Neural progenitor cell (in vitro differentiated cells): ENCODE measurements around the gene FRMD8.

Experiments used
- EZH2 ChIP-seq: fragments of 200-600 bp; sonication (generic); IDR thresholded peaks from 2 replicates; pipeline ENCODE4 v1.6.1; 2017; ENCODE audit warnings: antibody characterized with exemption, mild to moderate bottlenecking, moderate library complexity
- TF ChIP-seq, protein P1 (sequence below): fragments of 200-600 bp; sonication (generic); IDR thresholded peaks from 2 replicates; pipeline ENCODE4 v1.5.1; 2017; ENCODE audit warnings: antibody characterized with exemption, mild to moderate bottlenecking

- TF ChIP-seq, protein P1, sequence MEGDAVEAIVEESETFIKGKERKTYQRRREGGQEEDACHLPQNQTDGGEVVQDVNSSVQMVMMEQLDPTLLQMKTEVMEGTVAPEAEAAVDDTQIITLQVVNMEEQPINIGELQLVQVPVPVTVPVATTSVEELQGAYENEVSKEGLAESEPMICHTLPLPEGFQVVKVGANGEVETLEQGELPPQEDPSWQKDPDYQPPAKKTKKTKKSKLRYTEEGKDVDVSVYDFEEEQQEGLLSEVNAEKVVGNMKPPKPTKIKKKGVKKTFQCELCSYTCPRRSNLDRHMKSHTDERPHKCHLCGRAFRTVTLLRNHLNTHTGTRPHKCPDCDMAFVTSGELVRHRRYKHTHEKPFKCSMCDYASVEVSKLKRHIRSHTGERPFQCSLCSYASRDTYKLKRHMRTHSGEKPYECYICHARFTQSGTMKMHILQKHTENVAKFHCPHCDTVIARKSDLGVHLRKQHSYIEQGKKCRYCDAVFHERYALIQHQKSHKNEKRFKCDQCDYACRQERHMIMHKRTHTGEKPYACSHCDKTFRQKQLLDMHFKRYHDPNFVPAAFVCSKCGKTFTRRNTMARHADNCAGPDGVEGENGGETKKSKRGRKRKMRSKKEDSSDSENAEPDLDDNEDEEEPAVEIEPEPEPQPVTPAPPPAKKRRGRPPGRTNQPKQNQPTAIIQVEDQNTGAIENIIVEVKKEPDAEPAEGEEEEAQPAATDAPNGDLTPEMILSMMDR = no peak
- TF ChIP-seq EZH2 = no peak
Measured at GRCh38 chr11:65370659-65371049, 15.8 kb upstream of the FRMD8 start.
